Brain microvascular endothelial cell (primary cell): ENCODE results near the gene COL24A1.
"Not testable (repeated sequence)": the region's sequence is repeated elsewhere in the genome, so short reads cannot be mapped to it uniquely, and the experiment has no call there.

Experiments
- DNase-seq: peaks from one replicate; pipeline ENCODE4 v3.0.0-alpha.2; 2020
- H3K27ac ChIP-seq: fragments of 250-450 bp; sonication (Bioruptor Pico); 2 replicates; pipeline ENCODE4 v1.5.1; 2020; ENCODE audit warnings: mild to moderate bottlenecking, moderate library complexity
- H3K27me3 ChIP-seq: fragments of 250-450 bp; sonication (Bioruptor Pico); replicated peaks from 2 replicates; pipeline ENCODE4 v1.5.1; 2020; ENCODE audit warnings: mild to moderate bottlenecking
- H3K36me3 ChIP-seq: fragments of 250-450 bp; sonication (Bioruptor Pico); replicated peaks from 2 replicates; pipeline ENCODE4 v1.5.1; 2020; ENCODE audit warnings: mild to moderate bottlenecking
- H3K4me3 ChIP-seq: 2 replicates; pipeline ENCODE4 v1.5.1; 2011; ENCODE audit warnings: low read depth, mild to moderate bottlenecking, control low read depth, low read length, moderate library complexity
- in situ Hi-C: cut with HindIII; loops from 2 replicates; pipeline ENCODE4 v1.10.0; 2017; ENCODE audit warnings: low sequenced_read_pairs, low pct_ligation_motif_present
- TF ChIP-seq, protein P1 (sequence below): IDR thresholded peaks from 2 replicates; pipeline ENCODE4 v1.5.1; 2011; ENCODE audit warnings: low read depth, mild to moderate bottlenecking, moderate library complexity, low read length, control low read depth, inconsistent platforms; ENCODE audit errors: missing control alignments

COL24A1 gene

DNA sequence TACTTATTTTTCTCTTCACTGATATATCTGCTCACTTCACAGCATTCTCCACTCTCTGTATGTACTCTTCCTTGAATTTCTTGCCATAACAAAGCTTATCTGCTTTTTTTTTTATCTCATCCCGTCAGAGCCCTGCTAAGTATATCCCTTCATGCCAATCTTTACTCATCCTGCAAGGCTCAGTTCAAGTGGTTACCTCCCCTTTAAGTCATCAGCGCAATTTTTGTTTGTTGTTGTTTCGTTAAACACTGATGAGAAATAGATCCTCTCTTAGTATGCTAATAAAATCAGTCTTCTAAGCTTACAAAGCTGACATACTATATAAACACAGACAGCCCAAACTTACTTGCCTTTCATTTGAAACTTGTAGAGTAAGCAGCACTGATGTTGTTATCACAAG is 17.8 kb downstream of the COL24A1 start:
- TF ChIP-seq, protein P1, sequence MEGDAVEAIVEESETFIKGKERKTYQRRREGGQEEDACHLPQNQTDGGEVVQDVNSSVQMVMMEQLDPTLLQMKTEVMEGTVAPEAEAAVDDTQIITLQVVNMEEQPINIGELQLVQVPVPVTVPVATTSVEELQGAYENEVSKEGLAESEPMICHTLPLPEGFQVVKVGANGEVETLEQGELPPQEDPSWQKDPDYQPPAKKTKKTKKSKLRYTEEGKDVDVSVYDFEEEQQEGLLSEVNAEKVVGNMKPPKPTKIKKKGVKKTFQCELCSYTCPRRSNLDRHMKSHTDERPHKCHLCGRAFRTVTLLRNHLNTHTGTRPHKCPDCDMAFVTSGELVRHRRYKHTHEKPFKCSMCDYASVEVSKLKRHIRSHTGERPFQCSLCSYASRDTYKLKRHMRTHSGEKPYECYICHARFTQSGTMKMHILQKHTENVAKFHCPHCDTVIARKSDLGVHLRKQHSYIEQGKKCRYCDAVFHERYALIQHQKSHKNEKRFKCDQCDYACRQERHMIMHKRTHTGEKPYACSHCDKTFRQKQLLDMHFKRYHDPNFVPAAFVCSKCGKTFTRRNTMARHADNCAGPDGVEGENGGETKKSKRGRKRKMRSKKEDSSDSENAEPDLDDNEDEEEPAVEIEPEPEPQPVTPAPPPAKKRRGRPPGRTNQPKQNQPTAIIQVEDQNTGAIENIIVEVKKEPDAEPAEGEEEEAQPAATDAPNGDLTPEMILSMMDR, result no peak
- H3K27ac ChIP-seq, result no peak overlapping the region
- no peak for DNase-seq
- H3K27me3 ChIP-seq, result no peaks in the 10 kb centered on the region
- no peak overlapping the region for H3K4me3 ChIP-seq
- H3K36me3 ChIP-seq, result no peaks in the 10 kb centered on the region
- in situ Hi-C loops, result no loop called here

DNA sequence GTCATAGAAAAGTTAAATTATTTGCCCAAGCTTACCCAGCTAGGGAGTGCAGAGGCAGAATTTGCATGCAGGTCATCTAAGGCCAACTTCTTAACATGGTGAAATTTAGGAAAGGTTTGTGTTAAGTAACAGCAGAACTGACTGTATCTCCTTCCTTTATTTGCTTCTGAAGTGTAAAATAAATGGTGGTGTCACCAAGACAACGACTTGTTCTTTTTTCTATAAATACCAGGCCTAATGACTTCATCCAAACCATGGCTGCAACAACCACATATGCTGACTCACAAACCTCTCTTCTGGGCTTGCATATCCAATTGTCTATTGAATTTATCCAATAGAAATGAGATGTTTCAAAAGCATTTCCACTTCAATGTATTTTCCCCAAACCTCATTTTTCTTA is 19.1 kb downstream of the COL24A1 start:
- in situ Hi-C loops, result no loop called here
- Histone ChIP-seq H3K27me3 (no peaks in the 10 kb centered on the region), H3K4me3 (no peak overlapping the region), H3K27ac (peak overlapping the region; percentile 45), H3K36me3 (no peaks in the 10 kb centered on the region)
- TF ChIP-seq, protein P1, result no peak
- peak; percentile 88 for DNase-seq

DNA sequence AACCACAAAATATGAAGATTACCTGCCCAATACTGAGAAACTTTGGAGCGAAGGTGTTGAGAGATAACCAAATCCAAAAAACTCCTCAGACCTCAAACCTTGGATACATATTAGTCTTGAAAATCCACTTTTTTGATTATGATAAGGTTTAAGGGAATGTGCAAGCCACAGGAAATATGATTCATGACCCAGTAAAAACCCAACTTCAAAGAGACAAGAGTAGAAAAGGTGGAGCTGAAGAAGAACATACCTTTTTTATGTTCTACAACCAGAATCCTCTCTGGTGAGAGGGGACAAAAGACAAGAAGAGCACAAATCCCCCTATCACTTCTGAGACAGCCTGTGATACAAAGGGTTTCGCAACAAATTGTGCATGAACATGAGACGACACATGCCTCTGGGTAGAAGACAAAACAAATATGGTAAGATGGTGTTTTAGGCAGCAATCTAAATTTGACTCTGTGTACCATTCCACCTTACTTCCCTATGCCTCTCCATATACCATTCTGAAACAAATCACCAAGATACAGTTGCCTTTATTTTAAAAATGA is 37.3 kb downstream of the COL24A1 start:
- DNase-seq, result no peak
- in situ Hi-C loops, result no loop called here
- Histone ChIP-seq H3K4me3 (no peak overlapping the region), H3K27ac (no peak overlapping the region), H3K36me3 (no peaks in the 10 kb centered on the region), H3K27me3 (no peaks in the 10 kb centered on the region)
- TF ChIP-seq, protein P1, result no peak

DNA sequence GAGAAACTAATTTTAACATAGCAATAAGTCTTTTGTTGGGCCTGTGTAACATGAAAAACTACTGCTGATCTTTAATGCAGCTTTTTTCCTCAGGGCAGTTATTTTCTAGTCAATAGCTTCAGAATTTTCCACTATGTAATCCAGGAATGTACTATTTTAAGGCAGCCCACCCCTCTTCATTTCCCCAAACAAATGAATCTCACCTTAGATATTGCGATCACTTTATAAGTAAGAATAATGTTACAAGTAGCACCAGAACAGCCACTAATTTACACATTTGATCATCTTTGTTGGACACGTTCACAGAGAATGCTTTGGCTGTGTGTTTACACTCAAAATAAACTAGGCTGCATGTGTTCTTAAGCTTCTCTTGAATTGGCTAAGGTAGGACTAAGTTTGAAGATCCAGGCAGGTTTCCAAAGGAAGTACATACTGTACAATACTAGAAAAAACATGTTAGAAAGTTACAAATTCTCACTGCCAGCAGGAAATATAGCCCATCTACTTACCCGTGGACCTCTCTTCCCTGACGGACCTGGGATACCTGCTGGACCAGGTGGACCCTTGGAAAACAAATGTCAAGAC is 41.7 kb downstream of the COL24A1 start:
- in situ Hi-C loops, result no loop called here
- DNase-seq, result no peak
- no peaks in the 10 kb centered on the region for H3K27me3 ChIP-seq
- H3K27ac ChIP-seq, result no peak overlapping the region
- TF ChIP-seq, protein P1, result no peak
- no peaks in the 10 kb centered on the region for H3K36me3 ChIP-seq
- no peak overlapping the region for H3K4me3 ChIP-seq

DNA sequence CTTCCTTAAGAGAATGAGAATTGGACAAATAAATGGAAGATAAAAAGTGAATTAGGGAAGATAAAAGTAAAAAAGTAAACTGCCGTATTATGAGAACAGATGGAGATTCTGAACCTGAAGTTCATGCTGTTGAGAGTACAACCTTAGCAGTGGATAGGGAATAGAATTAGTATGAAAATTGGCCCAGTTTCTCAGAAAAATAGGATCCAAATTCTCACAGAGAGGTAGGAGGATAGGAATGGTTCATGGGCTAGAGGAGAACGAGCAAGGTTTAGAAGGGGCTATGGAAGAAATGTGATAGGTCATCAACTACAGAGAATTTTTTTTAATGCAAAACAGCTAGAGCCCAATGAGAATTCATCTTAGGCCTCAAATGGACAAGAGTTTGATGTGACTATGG is 42.3 kb downstream of the COL24A1 start:
- no peaks in the 10 kb centered on the region for H3K27me3 ChIP-seq
- in situ Hi-C loops, result no loop called here
- DNase-seq, result no peak
- TF ChIP-seq, protein P1, result no peak
- H3K27ac ChIP-seq, result no peak overlapping the region
- no peak overlapping the region for H3K4me3 ChIP-seq
- H3K36me3 ChIP-seq, result no peaks in the 10 kb centered on the region

DNA sequence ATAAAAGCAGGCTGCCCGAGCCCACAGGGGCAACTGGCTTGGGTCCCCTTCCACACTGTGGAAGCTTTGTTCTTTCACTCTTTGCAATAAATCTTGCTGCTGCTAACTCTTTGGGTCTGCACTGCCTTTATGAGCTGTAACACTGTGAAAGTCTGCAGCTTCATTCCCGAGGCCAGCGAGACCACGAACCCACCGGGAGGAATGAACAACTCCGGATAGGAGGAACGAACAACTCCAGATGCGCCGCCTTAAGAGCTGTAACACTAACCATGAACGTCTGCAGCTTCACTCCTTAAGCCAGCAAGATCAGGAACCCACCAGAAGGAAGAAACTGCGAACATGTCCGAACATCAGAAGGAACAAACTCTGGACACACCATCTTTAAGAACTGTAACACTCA is 45.0 kb downstream of the COL24A1 start:
- DNase-seq, in situ Hi-C loops, H3K27ac ChIP-seq, H3K4me3 ChIP-seq, H3K27me3 ChIP-seq, H3K36me3 ChIP-seq: not testable (repeated sequence)
